Head of caudate nucleus (tissue), 42 donors: Measurements from ENCODE around the gene LDB2.
A peak's percentile ranks its signal among the peaks of the same experiment; 100 is the strongest.
"Not testable (repeated sequence)": the region's sequence is repeated elsewhere in the genome, so short reads cannot be mapped to it uniquely, and the experiment has no call there.

Source experiments
- DNase-seq, 42 donors: peaks; one replicate each; pipeline versions ENCODE4 v3.0.0 to v3.0.0-alpha.2; 2020 to 2021; ENCODE audit warnings: mixed read lengths in 7 of 42
- intact Hi-C: fragments of 100-400 bp; cut with DNase I; formaldehyde crosslinking; loops from one replicate; pipeline ENCODE4 v1.15.0; 2022

The LDB2 gene

GRCh38 chr4:16596267-16596666, 302.2 kb downstream of the LDB2 start:
- intact Hi-C loops = no loop called here
- no peak for DNase-seq

DNA sequence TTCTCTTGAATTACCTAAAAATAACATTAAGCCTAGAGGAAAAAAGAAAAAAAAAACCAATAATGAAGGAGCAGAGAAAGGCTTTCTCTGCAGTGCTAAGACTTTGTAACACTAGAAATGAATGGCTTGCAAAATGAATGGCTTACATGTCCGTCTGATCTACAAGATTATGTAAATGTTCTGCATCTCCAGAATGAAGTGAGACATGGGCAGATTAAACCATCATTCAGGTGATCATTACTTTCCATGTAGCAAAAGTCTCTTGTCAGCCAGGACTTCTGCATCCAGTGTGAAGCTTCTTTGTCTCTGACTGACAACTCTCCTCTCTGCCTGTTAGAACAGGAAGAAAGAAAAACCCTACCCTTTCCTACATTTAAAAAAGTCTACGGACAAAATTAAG, 304.3 kb downstream of the LDB2 start:
- no peak for DNase-seq
- intact Hi-C loops = no loop called here

DNA sequence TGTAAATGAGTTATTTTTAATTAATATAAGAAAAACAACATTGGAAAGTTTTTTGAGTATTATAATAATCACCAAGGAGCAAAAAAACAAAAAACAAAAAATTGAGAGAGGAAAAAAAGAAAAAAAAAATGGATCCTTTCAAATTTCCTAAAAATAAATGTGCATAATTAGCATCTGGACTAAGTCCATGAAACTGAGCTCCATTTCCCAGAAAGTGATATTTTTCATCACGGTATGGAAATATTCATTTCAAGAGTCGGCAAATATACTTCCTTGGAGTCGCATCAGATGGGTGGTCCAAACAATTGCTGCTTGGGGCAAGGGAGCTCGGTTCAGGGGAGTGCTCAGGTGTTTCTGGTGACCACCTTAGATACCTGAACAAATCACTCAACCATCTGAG, 305.1 kb downstream of the LDB2 start:
- no peak for DNase-seq
- intact Hi-C loops = no loop called here

DNA sequence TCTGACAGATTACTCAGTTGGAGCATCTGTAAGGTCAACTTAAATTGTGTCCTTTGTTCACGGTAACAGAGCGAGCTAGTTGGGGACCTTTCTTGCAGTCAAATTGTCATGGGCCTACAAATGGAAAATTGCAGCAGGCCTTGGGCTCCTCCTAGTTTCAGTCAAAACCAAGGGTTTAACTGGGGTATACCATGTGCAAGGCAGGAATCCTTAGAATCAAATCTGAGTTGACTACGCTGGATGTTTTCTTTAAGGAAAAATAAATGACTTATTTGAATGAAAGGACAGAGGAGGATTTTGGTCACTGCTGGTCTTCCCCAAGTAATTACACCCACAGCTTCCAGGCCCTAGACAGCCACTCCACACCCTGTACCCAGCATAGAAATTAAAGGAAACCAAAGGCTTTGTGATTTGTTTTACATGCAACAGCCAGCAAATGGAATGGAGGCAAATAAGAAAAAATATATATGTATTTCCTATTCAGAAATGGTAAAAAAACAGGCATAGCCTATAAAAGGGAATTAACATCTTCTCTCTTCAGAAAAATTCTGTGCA, 307.1 kb downstream of the LDB2 start:
- no peak for DNase-seq
- intact Hi-C loops = no loop called here

DNA sequence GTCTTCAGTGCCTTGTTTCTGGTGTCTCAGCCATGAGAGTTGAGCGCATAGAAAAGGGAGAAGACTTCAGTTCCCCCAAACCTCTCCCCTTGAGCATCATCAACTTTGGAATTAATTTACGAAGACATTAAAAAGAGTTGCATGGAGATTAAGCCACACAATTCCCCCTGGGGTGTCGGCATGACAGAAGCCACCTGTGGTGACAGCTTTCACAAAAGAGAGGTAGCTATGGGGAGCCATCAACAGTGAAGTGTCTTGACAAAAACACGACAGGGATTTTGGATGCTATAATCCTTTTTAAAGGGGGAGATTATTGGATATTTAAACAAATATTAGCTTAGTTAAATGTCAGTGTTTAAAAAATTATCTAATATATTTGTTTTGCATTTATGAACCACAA, 307.6 kb downstream of the LDB2 start:
- intact Hi-C loops = no loop called here
- DNase-seq = no peak

GRCh38 chr4:16588651-16589050, 309.8 kb downstream of the LDB2 start:
- DNase-seq = no peak
- intact Hi-C loops = no loop called here

DNA sequence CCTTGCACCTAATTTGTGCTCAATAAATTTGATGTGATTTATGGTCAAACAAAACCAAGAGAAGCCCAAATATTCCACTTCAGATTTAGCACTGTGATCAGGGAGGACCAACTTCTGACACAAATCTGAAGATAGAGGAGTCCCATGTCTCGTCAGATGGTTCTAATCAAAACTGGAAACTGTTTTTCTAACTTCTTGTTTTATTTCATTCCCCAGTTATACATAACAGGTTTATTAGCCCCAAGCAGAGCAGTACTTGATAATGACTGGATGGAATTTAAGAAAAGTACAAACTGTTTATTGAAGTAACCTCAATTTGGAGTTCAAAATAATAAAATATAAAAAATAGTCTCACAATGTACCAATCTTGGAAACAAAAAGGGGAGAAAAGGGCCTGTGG, 310.3 kb downstream of the LDB2 start:
- no peak for DNase-seq
- intact Hi-C loops = no loop called here

DNA sequence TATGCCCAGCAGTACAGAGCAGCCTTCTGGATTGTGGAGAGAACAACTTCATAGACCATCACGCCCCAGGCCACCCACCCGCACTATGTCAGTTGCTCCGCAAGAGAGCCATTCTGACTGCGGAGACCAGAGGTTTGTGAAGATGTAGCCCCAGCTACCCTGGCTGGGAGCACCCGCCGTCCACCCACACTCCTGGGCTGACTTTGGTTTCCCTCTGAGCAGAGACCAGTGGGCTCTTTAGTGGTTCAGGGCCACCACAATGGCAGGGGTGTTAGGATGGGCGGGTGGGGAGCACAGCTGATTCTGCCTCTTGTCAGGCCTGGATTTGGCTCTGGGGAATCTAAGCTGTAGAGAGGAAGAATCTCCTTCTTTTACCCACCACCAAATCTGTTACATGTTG, 313.4 kb downstream of the LDB2 start:
- DNase-seq = no peak
- intact Hi-C loops = no loop called here

DNA sequence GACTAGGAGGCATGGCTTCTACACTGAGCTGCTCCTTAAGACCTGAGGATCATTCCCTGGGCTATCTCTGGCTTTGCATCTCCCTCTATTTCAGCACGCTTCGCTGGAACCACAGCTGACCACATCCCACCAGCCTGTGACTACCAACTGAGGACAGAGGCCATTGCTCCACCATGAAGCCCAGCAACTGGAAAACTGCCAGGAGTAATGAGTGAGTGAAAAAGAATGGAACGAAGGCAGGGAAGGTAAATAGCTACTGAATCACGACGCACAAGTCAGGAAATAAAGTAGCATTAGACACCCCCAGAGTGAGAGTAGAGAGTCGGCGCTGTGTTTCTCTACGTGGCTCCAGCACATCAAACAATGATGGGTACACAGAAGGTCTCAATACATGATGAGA, 314.7 kb downstream of the LDB2 start:
- DNase-seq = no peak
- intact Hi-C loops = no loop called here

DNA sequence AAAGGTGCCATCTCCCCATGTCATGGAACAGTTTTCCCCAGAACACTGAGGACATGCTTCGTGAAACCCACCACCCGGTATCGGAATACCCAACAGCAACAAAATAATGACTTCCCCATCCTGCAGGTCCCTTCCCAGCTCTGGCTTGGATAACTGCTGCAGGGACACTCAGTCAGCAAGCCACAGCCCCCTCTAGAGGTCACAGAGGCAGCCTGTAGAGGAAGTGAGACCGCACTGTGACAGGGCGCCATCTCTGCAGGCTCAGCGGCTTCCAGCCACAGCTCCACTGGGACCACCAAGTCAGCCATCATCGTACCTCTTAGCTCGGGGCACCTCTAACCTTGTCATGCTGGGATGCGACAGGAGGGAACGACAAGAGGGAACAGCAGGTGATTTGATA, 315.9 kb downstream of the LDB2 start:
- DNase-seq = peak in 2 of 42 donors; percentile 15 to 23
- intact Hi-C loops = no loop called here

GRCh38 chr4:16582036-16582435, 316.4 kb downstream of the LDB2 start:
- intact Hi-C loops = no loop called here
- no peak for DNase-seq

- intact Hi-C loops = no loop called here
- no peak for DNase-seq
Measured at GRCh38 chr4:16581117-16581516, 317.3 kb downstream of the LDB2 start.

- intact Hi-C loops = no loop called here
- no peak for DNase-seq
Measured at GRCh38 chr4:16580514-16580913, 317.9 kb downstream of the LDB2 start.

- intact Hi-C loops = no loop called here
- peak in 3 of 42 donors; percentile 15 to 38 (median 23) for DNase-seq
Measured at GRCh38 chr4:16579866-16580265, 318.6 kb downstream of the LDB2 start.

GRCh38 chr4:16577177-16577576, 321.3 kb downstream of the LDB2 start:
- no peak for DNase-seq
- intact Hi-C loops = no loop called here

DNA sequence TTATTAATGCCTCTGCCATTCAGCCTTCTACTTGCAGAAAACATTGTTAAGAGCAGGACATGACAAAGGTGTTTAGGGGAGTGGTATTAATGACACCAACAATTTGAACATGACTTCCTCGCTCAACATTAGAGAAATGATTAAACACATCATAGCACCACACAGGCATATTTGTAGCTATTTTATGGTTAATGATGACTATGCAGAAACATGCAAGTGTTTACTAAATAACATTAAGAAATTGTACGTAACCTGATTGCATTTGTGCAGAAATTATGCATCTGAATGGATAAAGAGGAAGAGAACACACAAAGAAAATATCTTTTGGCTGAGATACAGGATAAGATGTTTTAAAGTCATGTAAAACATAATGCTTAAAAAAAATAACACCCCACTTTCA, 323.5 kb downstream of the LDB2 start:
- intact Hi-C loops = no loop called here
- DNase-seq = no peak

GRCh38 chr4:16573739-16574138, 324.7 kb downstream of the LDB2 start:
- intact Hi-C loops = no loop called here
- peak in 6 of 42 donors; percentile 26 to 66 (median 31) for DNase-seq

DNA sequence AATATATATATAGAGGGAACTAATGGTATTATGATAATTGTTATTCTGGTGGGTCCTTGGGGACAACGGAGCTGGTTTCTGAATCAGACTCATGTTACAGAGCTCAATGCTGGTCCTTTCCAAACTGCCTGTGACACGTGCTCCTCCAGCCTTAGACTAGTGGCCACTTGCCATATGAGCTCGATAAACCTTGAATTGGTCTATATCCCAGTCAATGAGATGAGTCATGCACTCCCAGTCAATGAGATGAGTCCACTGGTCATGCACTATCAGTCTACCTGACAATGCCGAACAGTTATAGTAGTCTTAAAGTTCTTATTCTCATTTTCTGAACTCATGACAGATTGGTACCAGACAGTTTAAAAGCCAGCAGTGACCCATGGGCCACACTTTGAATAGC, 325.2 kb downstream of the LDB2 start:
- no peak for DNase-seq
- intact Hi-C loops = no loop called here

GRCh38 chr4:16572631-16573030, 325.8 kb downstream of the LDB2 start:
- intact Hi-C loops = no loop called here
- peak in 1 of 42 donors; percentile 40 for DNase-seq

DNA sequence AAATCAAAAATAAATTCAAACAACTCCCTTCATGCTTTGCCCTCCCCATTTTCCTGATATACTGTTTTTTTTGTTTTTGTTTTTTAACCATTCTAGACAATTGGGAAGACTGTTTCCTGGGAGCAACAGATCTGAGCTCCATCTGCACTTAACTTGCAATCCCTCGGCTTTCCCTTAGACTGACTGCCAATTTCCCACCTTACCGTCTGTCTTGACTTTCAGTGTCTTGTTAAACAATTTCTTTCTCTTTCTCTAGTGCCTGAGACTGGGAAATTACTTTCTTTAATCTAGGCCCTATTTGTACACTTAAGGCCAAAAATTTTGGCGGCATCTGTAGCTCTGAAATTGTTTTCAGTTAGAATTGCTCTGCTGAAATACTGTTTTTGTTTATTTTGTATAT, 326.3 kb downstream of the LDB2 start:
- no peak for DNase-seq
- intact Hi-C loops = no loop called here

DNA sequence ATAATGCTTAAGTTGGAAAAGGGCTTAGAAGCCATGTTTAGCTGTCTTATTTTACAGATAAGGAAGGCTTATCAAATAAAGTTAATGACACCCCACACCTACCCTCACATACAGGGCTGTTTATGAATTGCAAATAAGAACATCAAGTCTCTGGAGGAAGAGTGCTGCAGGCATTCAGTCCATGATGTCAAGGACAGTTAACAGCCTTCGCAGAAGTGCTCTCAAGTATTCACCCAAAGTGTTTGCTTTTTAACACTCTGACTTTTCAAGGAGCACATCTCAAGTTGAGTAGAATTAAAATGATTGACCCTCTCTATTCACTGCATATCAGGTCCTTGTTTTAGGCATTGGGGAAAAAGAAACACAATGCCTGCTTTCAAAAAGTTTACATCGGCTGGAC, 328.7 kb downstream of the LDB2 start:
- intact Hi-C loops = no loop called here
- no peak for DNase-seq

GRCh38 chr4:16557316-16557715, 341.1 kb downstream of the LDB2 start:
- intact Hi-C loops, DNase-seq: not testable (repeated sequence)
